ENCODE results near the gene GRIP2.

GRIP2 gene

DNA sequence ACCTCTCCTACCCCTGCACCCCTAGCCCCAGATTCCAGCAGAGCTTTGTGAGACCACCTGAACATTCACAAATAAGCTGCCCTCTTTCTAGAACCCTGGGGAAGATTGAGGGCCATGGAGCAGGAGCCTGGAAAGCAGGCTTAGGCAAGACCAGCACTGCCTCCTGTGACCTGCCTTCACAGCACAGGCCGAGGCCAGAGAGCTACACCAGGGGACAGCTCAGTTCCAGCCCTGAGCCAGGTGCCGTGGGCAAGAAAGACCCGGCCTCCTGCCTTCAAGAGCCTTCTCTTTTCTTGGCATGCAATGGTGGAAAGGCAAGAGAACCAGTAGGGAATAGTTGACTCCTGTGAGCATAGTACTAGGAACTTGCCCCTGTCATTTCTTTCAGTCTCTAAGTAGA, 89.6 kb downstream of the GRIP2 start:
- no peak for DNase-seq

DNA sequence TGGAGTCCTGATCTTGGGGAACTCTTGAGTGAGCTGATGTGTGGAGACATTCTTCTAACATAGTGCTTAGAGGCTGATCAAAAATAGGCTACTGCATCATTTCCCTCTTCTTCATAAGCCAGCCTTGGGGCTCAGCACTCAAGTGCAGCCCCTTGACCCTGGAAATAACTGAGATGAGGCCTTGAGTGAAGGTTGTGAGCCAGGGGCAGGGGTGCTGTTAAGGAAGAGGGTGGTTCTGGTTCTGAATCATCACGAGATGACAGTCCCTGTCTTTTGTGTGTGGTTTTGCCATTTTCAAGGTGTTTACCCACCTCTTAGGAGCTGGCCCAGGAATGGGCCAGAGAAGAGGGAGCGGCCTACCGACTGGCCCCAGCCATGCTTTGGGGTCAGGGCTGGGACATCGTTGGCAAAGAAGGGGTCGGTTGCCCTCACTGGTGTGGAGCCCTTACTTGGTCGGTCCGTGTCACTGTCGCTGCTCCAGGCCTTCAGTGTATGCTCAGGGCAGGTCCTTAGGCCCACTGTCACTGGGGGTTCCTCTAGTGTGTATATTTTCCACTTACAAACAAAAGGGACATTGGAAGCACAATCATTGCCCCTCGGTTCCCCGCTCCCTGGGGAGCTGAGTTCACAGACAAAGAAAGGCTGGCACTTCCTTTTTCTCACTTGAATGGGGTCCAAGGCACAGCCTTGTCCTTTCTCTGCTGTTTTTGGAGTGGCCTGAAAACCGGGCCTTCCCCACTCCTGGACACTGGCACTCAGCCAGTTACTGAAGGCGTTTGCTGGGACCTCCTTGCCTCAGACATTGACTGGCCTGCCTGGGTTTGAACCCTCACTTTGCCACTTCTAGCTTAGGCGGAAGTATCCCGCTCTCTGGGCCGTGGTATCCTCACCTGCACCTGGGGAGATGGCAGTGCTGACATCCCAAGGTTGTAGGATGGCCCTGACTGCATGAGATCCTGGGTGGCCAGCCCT, 91.1 kb downstream of the GRIP2 start:
- no peak for DNase-seq

GRCh38 chr3:14448063-14448462, 92.1 kb downstream of the GRIP2 start:
- no peak for DNase-seq

- no peak for DNase-seq
These were observed 93.1 kb downstream of the GRIP2 start for GRCh38 chr3:14446988-14447570.

- no peak for DNase-seq
These were observed 94.4 kb downstream of the GRIP2 start for GRCh38 chr3:14445773-14446172.

- no peak for DNase-seq
These were observed 95.8 kb downstream of the GRIP2 start for GRCh38 chr3:14444380-14444779.

GRCh38 chr3:14441920-14442300, 98.2 kb downstream of the GRIP2 start:
- peak; percentile 11 to 46 for DNase-seq

- DNase-seq, result peak; percentile 23 to 44
These were observed 98.8 kb downstream of the GRIP2 start for GRCh38 chr3:14441240-14441919.

- DNase-seq, result no peak
These were observed 99.5 kb downstream of the GRIP2 start for GRCh38 chr3:14440531-14441239.

DNA sequence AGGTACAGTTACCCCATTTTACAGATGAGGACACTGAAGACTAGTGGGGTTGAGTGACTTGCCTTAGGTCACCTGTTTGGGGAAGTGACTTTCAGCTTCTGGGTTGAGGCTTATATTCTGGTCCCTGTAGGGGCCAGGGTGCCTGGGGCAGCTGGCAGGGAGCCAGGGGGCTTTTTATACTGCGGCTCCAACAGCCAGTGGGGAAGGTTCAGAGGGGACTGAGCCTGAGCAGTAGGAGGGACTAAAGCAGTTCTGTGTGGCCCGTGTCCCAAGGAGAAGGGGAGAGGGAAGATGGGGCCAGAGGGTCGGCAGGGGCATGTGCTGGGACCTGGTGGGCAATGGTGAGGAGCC, 100.0 kb downstream of the GRIP2 start:
- DNase-seq, result no peak

DNA sequence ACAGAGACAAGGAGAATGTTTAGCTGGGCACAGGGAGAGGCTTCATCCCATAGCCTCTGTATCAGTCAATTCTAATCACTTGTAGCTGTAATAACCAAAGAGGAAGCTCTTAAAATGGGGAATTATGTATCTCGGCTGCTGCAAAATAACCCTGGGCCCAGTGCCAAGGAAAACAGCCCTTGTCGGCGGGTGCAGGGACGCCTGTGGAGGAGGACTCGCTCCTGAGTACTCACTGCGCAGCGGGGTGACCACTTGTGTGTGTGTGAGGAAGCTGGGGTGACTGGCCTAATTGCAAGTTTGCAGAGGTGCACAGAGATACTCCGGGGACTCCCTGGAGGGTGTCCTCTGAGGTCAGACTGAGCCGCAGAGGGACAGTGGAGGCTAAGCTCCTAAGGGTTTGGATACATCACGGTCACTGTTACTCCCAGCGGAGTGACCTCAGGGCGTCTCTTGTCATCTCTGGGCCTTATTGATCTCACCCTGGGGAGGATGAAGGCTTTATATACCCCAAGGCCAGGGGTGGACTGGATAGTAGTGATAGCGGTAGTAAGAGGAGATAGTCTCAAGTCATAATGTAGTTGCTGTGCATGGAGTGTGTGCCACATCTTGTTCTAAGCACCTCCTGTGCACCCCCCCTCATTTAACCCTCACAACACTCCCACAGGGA, 100.5 kb downstream of the GRIP2 start:
- peak; percentile 86 to 92 for DNase-seq
